HEK293 (cell line): Measurements from ENCODE around the gene SPTSSB.

ENCODE experiments used
- CTCF ChIA-PET: fragments of 350-600 bp; formaldehyde crosslinking; extraction: SDS; loops from one replicate; lab custom pipeline; 2021; ENCODE audit warnings: antibody characterized with exemption; lab: Yijun Ruan, JAX
- POLR2A ChIA-PET: fragments of 300-600 bp; formaldehyde crosslinking; extraction: SDS; loops from one replicate; lab custom pipeline; 2020; ENCODE audit warnings: antibody characterized with exemption, inconsistent platforms; lab: Yijun Ruan, JAX
- H3K27ac ChIP-seq: fragments of 200-500 bp; sonication (Bioruptor generic); 2 replicates; pipeline ENCODE4 v1.5.1; 2014; ENCODE audit warnings: low read depth, low read length, control low read depth, inconsistent platforms; ENCODE audit errors: extremely low read depth
- H3K36me3 ChIP-seq, 2 experiments: fragments of 200-500 bp in 1 of 2; sonication (Bioruptor generic) in 1 of 2; 1 replicate in 1 of 2; 2 replicates in 1 of 2; pipeline ENCODE4 v1.5.1; 2014 to 2017; ENCODE audit warnings: inconsistent platforms in 2 of 2, low read length in 2 of 2; ENCODE audit not compliant: control insufficient read depth in 2 of 2, insufficient read depth in 1 of 2
- H3K4me1 ChIP-seq: fragments of 200-500 bp; sonication (Bioruptor generic); 2 replicates; pipeline ENCODE4 v1.5.1; 2014; ENCODE audit warnings: mild to moderate bottlenecking, low read length, inconsistent platforms; ENCODE audit not compliant: control insufficient read depth, insufficient read depth
- H3K4me3 ChIP-seq: 2 replicates; pipeline ENCODE4 v1.5.1; 2011; ENCODE audit warnings: low read depth, mild to moderate bottlenecking, control low read depth, low read length, moderate library complexity
- H3K9me3 ChIP-seq: fragments of 200-500 bp; sonication (Bioruptor generic); 2 replicates; pipeline ENCODE4 v1.5.1; 2014; ENCODE audit warnings: low read depth, low read length, inconsistent platforms; ENCODE audit not compliant: control insufficient read depth, insufficient read depth
- EGR2 ChIP-seq: fragments of 450-650 bp; formaldehyde crosslinking; IDR thresholded peaks from 2 replicates; pipeline ENCODE4 v1.5.1; 2016; ENCODE audit warnings: low read depth, missing biosample characterization, missing genetic modification characterization
- GLIS1 ChIP-seq: fragments of 450-650 bp; formaldehyde crosslinking; IDR thresholded peaks from 2 replicates; pipeline ENCODE4 v1.5.1; 2016; ENCODE audit warnings: missing biosample characterization, missing genetic modification characterization
- SALL2 ChIP-seq: fragments of 450-650 bp; formaldehyde crosslinking; IDR thresholded peaks from 2 replicates; pipeline ENCODE4 v1.5.0; 2017; ENCODE audit warnings: missing biosample characterization, mild to moderate bottlenecking, missing genetic modification characterization, borderline replicate concordance
- ZBTB20 ChIP-seq: fragments of 450-650 bp; formaldehyde crosslinking; IDR thresholded peaks from 2 replicates; pipeline ENCODE4 v1.5.1; 2016; ENCODE audit warnings: missing biosample characterization, missing genetic modification characterization
- ZBTB8A ChIP-seq: fragments of 450-650 bp; formaldehyde crosslinking; IDR thresholded peaks from 2 replicates; pipeline ENCODE4 v1.5.1; 2016; ENCODE audit warnings: missing biosample characterization, missing genetic modification characterization
- ZNF138 ChIP-seq: fragments of 450-650 bp; formaldehyde crosslinking; IDR thresholded peaks from 2 replicates; pipeline ENCODE4 v1.5.1; 2016; ENCODE audit warnings: missing biosample characterization, missing genetic modification characterization, borderline replicate concordance
- ZNF292 ChIP-seq: fragments of 450-650 bp; formaldehyde crosslinking; IDR thresholded peaks from 2 replicates; pipeline ENCODE4 v1.5.1; 2016; ENCODE audit warnings: low read depth, missing biosample characterization, missing genetic modification characterization, borderline replicate concordance
- ZNF423 ChIP-seq: fragments of 450-650 bp; formaldehyde crosslinking; IDR thresholded peaks from 2 replicates; pipeline ENCODE4 v1.5.1; 2016; ENCODE audit warnings: missing biosample characterization, missing genetic modification characterization
- ZNF510 ChIP-seq: fragments of 450-650 bp; formaldehyde crosslinking; IDR thresholded peaks from 2 replicates; pipeline ENCODE4 v1.5.1; 2018; ENCODE audit warnings: mild to moderate bottlenecking, missing genetic modification characterization, missing biosample characterization; ENCODE audit not compliant: insufficient replicate concordance
- ZNF521 ChIP-seq: fragments of 450-650 bp; formaldehyde crosslinking; IDR thresholded peaks from 2 replicates; pipeline ENCODE4 v1.5.1; 2017; ENCODE audit warnings: missing biosample characterization, mild to moderate bottlenecking, missing genetic modification characterization
- ZNF560 ChIP-seq: fragments of 450-650 bp; formaldehyde crosslinking; IDR thresholded peaks from 2 replicates; pipeline ENCODE4 v1.5.1; 2017; ENCODE audit warnings: missing biosample characterization, missing genetic modification characterization, borderline replicate concordance
- ZNF600 ChIP-seq: fragments of 450-650 bp; formaldehyde crosslinking; IDR thresholded peaks from 2 replicates; pipeline ENCODE4 v1.5.1; 2016; ENCODE audit warnings: missing biosample characterization, missing genetic modification characterization
- ZNF610 ChIP-seq: fragments of 450-650 bp; formaldehyde crosslinking; IDR thresholded peaks from 2 replicates; pipeline ENCODE4 v1.5.1; 2016; ENCODE audit warnings: missing biosample characterization, missing genetic modification characterization, borderline replicate concordance
- ZNF660 ChIP-seq: fragments of 450-650 bp; IDR thresholded peaks from 2 replicates; pipeline ENCODE4 v1.5.1; 2018; ENCODE audit warnings: missing biosample characterization, mild to moderate bottlenecking, missing genetic modification characterization
- ZNF768 ChIP-seq: fragments of 450-650 bp; formaldehyde crosslinking; IDR thresholded peaks from 2 replicates; pipeline ENCODE4 v1.5.1; 2018; ENCODE audit warnings: missing biosample characterization, mild to moderate bottlenecking, missing genetic modification characterization
- ZNF843 ChIP-seq: fragments of 450-650 bp; formaldehyde crosslinking; IDR thresholded peaks from 2 replicates; pipeline ENCODE4 v1.5.1; 2016; ENCODE audit warnings: missing biosample characterization, missing genetic modification characterization
- TF ChIP-seq, protein P1 (sequence below): fragments of 450-650 bp; formaldehyde crosslinking; IDR thresholded peaks from 2 replicates; pipeline ENCODE4 v1.5.1; 2017; ENCODE audit warnings: missing biosample characterization, missing genetic modification characterization
- TF ChIP-seq, protein P2 (sequence below): fragments of 450-650 bp; formaldehyde crosslinking; IDR thresholded peaks from 2 replicates; pipeline ENCODE4 v1.5.0; 2017; ENCODE audit warnings: missing biosample characterization, missing genetic modification characterization, borderline replicate concordance
- TF ChIP-seq, protein P3 (sequence below): fragments of 450-650 bp; formaldehyde crosslinking; IDR thresholded peaks from 2 replicates; pipeline ENCODE4 v1.5.1; 2016; ENCODE audit warnings: missing biosample characterization, missing genetic modification characterization
- TF ChIP-seq, protein P4 (sequence below): fragments of 450-650 bp; formaldehyde crosslinking; IDR thresholded peaks from 2 replicates; pipeline ENCODE4 v1.5.1; 2017; ENCODE audit warnings: missing biosample characterization, missing genetic modification characterization
- TF ChIP-seq, protein P5 (sequence below): fragments of 450-650 bp; formaldehyde crosslinking; IDR thresholded peaks from 2 replicates; pipeline ENCODE4 v1.5.1; 2016; ENCODE audit warnings: missing biosample characterization, missing genetic modification characterization
- TF ChIP-seq, protein P6 (sequence below): fragments of 450-650 bp; formaldehyde crosslinking; IDR thresholded peaks from 2 replicates; pipeline ENCODE4 v1.5.1; 2016; ENCODE audit warnings: missing biosample characterization, missing genetic modification characterization

Gene SPTSSB

DNA sequence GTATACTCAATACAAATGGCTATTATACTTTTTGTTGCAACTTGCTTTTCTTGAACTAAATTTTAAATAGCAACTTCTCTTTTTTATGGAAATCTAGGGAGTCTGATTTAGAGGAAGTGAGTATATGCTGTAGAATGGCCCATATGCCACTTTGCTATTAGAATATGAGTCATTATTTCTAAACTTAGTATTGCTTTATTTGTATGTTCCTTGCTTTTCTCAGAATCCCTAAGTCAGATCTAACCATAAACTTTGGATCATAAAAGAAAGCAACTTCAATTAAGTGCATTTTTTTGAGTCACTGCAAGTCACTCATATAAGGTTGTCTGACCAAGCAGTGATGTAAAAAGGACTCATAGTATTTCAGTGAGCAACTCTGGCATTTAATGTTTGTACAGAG lies 17.5 kb upstream of the SPTSSB start:
- no peak overlapping the region for H3K4me3 ChIP-seq
- no peaks in the 10 kb centered on the region for H3K4me1 ChIP-seq
- no peaks in the 10 kb centered on the region for H3K36me3 ChIP-seq
- H3K27ac ChIP-seq, result no peak overlapping the region
- CTCF ChIA-PET, result no interaction called here
- no peaks in the 10 kb centered on the region for H3K9me3 ChIP-seq
- TF ChIP-seq, protein P1, sequence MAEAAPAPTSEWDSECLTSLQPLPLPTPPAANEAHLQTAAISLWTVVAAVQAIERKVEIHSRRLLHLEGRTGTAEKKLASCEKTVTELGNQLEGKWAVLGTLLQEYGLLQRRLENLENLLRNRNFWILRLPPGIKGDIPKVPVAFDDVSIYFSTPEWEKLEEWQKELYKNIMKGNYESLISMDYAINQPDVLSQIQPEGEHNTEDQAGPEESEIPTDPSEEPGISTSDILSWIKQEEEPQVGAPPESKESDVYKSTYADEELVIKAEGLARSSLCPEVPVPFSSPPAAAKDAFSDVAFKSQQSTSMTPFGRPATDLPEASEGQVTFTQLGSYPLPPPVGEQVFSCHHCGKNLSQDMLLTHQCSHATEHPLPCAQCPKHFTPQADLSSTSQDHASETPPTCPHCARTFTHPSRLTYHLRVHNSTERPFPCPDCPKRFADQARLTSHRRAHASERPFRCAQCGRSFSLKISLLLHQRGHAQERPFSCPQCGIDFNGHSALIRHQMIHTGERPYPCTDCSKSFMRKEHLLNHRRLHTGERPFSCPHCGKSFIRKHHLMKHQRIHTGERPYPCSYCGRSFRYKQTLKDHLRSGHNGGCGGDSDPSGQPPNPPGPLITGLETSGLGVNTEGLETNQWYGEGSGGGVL, result no peak
- TF ChIP-seq ZNF521 (tag by site-specific recombination) (no peak), ZNF843 (no peak), ZNF610 (tag by site-specific recombination) (no peak), ZBTB8A (tag by site-specific recombination) (no peak), ZNF560 (tag by site-specific recombination) (no peak), SALL2 (no peak), ZNF600 (no peak)
- TF ChIP-seq, protein P2, sequence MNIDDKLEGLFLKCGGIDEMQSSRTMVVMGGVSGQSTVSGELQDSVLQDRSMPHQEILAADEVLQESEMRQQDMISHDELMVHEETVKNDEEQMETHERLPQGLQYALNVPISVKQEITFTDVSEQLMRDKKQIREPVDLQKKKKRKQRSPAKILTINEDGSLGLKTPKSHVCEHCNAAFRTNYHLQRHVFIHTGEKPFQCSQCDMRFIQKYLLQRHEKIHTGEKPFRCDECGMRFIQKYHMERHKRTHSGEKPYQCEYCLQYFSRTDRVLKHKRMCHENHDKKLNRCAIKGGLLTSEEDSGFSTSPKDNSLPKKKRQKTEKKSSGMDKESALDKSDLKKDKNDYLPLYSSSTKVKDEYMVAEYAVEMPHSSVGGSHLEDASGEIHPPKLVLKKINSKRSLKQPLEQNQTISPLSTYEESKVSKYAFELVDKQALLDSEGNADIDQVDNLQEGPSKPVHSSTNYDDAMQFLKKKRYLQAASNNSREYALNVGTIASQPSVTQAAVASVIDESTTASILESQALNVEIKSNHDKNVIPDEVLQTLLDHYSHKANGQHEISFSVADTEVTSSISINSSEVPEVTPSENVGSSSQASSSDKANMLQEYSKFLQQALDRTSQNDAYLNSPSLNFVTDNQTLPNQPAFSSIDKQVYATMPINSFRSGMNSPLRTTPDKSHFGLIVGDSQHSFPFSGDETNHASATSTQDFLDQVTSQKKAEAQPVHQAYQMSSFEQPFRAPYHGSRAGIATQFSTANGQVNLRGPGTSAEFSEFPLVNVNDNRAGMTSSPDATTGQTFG, result no peak
- POLR2A ChIA-PET, result no interaction called here

DNA sequence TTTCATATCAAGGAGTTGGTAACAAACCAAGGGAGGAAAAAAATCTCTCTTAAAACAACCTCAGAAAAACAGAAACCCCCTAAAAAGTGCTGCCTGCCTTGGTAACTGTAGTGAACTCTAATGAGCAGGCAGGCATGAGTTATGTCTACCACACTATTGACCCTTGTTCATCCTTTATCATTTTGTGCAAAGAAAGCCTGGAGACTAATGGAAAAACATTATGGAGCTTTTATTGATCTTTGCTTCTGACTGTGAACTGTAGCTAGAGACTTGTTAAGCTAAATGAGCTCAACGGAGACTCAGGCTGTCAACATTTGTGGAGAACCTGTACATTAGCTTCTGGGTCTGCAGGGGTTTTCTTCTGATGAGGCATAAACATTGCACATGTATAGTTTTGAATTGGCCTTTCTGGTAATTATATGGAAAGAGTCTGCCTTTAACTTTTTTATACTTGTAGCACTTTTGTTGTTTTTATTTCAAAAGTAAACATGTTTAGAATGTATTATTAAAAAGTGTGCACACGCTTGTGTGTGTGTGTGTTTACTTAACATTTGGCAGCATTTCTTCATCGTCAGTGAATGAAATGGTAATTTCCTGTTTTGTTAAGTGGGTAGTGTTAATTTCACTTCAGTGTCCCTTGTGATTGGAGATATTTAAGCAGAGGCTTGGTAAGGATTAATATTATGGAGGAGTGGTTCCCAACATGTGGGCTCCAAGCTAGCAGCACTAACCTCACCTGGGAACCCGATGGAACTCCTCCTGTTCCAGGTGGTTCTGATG lies 15.9 kb upstream of the SPTSSB start:
- Histone ChIP-seq H3K36me3 (no peaks in the 10 kb centered on the region), H3K4me3 (no peak overlapping the region)
- TF ChIP-seq ZNF510, result no peak
- no peak for TF ChIP-seq ZNF292 (tag by site-specific recombination)
- TF ChIP-seq, protein P3, sequence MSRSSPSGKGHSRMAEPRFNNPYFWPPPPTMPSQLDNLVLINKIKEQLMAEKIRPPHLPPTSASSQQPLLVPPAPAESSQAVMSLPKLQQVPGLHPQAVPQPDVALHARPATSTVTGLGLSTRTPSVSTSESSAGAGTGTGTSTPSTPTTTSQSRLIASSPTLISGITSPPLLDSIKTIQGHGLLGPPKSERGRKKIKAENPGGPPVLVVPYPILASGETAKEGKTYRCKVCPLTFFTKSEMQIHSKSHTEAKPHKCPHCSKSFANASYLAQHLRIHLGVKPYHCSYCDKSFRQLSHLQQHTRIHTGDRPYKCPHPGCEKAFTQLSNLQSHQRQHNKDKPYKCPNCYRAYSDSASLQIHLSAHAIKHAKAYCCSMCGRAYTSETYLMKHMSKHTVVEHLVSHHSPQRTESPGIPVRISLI (tag by site-specific recombination), result no peak
- TF ChIP-seq ZBTB20, result no peak
- no peak for TF ChIP-seq ZNF423 (tag by site-specific recombination)
- no peak for TF ChIP-seq ZNF660
- no peak for TF ChIP-seq GLIS1 (tag by site-specific recombination)
- TF ChIP-seq ZNF768 (tag by site-specific recombination), result no peak
- no peak for TF ChIP-seq EGR2 (tag by site-specific recombination)
- TF ChIP-seq, protein P4, sequence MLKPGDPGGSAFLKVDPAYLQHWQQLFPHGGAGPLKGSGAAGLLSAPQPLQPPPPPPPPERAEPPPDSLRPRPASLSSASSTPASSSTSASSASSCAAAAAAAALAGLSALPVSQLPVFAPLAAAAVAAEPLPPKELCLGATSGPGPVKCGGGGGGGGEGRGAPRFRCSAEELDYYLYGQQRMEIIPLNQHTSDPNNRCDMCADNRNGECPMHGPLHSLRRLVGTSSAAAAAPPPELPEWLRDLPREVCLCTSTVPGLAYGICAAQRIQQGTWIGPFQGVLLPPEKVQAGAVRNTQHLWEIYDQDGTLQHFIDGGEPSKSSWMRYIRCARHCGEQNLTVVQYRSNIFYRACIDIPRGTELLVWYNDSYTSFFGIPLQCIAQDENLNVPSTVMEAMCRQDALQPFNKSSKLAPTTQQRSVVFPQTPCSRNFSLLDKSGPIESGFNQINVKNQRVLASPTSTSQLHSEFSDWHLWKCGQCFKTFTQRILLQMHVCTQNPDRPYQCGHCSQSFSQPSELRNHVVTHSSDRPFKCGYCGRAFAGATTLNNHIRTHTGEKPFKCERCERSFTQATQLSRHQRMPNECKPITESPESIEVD (tag by site-specific recombination), result no peak
- TF ChIP-seq, protein P5, sequence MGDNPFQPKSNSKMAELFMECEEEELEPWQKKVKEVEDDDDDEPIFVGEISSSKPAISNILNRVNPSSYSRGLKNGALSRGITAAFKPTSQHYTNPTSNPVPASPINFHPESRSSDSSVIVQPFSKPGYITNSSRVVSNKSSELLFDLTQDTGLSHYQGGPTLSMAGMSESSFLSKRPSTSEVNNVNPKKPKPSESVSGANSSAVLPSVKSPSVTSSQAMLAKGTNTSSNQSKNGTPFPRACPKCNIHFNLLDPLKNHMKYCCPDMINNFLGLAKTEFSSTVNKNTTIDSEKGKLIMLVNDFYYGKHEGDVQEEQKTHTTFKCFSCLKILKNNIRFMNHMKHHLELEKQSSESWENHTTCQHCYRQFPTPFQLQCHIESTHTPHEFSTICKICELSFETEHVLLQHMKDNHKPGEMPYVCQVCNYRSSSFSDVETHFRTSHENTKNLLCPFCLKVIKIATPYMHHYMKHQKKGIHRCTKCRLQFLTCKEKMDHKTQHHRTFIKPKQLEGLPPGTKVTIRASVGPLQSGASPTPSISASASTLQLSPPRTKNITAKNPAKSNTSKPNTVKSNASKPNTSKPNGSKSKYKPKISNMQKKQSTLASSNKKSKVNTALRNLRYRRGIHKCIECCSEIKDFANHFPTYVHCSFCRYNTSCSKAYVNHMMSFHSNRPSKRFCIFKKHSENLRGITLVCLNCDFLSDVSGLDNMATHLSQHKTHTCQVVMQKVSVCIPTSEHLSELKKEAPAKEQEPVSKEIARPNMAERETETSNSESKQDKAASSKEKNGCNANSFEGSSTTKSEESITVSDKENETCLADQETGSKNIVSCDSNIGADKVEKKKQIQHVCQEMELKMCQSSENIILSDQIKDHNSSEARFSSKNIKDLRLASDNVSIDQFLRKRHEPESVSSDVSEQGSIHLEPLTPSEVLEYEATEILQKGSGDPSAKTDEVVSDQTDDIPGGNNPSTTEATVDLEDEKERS (tag by site-specific recombination), result no peak
- no peak for TF ChIP-seq ZNF138 (tag by site-specific recombination)
- TF ChIP-seq, protein P6, sequence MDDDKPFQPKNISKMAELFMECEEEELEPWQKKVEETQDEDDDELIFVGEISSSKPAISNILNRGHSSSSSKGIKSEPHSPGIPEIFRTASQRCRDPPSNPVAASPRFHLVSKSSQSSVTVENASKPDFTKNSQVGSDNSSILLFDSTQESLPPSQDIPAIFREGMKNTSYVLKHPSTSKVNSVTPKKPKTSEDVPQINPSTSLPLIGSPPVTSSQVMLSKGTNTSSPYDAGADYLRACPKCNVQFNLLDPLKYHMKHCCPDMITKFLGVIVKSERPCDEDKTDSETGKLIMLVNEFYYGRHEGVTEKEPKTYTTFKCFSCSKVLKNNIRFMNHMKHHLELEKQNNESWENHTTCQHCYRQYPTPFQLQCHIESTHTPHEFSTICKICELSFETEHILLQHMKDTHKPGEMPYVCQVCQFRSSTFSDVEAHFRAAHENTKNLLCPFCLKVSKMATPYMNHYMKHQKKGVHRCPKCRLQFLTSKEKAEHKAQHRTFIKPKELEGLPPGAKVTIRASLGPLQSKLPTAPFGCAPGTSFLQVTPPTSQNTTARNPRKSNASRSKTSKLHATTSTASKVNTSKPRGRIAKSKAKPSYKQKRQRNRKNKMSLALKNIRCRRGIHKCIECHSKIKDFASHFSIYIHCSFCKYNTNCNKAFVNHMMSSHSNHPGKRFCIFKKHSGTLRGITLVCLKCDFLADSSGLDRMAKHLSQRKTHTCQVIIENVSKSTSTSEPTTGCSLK (tag by site-specific recombination), result no peak

More for the DNA sequence above, 15.9 kb upstream of the SPTSSB start:
- CTCF ChIA-PET, result interaction anchor here (0.7 kb wide), 1 partner anchor 113 kb away, joined by 3 read pairs; no protein-coding TSS in a partner anchor
- Histone ChIP-seq H3K9me3 (no peaks in the 10 kb centered on the region), H3K4me1 (no peaks in the 10 kb centered on the region), H3K27ac (no peak overlapping the region)
- POLR2A ChIA-PET, result no interaction called here
